ENCODE data around the gene GALNT10. TPM values are rescaled to one million over a fixed set of nuclear protein-coding genes. Genes with fewer than 3 reads are reported as not detected.

Gene GALNT10
- total RNA-seq, 1 donor from 2014 or later = 93.8 TPM

DNA sequence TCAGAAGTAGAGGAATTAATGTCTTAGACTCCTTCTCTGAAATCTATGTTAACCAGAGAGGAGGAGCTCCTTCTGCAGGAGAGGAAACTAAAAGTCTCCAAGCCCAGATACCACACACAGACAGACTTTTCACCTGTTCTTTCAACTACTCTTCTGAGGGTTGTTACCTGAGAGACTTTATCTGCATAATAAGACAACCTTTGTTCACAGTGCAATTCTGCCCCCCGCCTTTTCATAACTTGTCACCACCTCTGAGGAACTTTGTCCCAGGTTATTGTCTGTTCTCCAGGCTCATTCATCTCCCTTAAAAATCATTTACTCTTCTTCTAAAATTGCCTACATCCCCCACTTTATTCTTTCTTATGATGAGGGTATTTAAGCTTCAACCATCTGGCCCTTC is 9.4 kb upstream of the GALNT10 start:
- intact Hi-C loops (cut with DNase I) = loop anchor here (5.0 kb wide), 1 partner anchor 109 kb away; no protein-coding TSS in a partner anchor
- no peaks in the 10 kb centered on the region for H3K9me3 ChIP-seq
- no peaks in the 10 kb centered on the region for H3K36me3 ChIP-seq
- no peak overlapping the region for H3K27ac ChIP-seq
- no peak for ATAC-seq
- no peak for DNase-seq
- TF ChIP-seq, protein P1, sequence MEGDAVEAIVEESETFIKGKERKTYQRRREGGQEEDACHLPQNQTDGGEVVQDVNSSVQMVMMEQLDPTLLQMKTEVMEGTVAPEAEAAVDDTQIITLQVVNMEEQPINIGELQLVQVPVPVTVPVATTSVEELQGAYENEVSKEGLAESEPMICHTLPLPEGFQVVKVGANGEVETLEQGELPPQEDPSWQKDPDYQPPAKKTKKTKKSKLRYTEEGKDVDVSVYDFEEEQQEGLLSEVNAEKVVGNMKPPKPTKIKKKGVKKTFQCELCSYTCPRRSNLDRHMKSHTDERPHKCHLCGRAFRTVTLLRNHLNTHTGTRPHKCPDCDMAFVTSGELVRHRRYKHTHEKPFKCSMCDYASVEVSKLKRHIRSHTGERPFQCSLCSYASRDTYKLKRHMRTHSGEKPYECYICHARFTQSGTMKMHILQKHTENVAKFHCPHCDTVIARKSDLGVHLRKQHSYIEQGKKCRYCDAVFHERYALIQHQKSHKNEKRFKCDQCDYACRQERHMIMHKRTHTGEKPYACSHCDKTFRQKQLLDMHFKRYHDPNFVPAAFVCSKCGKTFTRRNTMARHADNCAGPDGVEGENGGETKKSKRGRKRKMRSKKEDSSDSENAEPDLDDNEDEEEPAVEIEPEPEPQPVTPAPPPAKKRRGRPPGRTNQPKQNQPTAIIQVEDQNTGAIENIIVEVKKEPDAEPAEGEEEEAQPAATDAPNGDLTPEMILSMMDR (IDR thresholded peaks at IDR 0.05) = no peak
- no peaks in the 10 kb centered on the region for H3K27me3 ChIP-seq
- no peak overlapping the region for H3K4me3 ChIP-seq
- H3K4me1 ChIP-seq = no peaks in the 10 kb centered on the region

DNA sequence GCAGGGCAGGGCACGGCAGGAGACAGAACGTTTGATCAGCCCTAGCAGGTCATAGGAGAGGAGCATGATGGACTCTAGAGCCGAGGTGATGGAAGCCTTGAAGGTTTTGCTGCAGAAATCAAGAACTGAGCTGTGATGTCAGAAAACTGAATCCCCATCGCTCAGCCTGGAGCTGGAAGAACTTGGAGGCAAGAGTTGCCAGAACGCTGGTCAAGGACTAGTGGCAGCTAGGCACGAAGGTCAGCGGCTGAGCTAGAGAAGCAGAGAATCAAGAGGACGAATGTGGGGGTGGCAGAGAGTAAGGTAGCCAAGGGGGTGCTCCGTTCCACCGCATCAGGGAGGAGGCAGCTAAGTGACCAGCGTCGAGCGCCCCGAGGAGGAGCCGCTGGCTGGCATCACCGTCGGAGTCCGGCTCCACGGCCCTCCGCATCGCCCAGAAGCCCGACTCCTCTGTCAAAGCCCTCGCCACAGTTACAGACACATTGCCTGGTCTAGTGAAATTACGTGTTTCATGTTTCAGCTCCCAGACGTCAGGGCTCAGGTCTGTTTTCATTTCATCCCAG is 1.2 kb upstream of the GALNT10 start:
- Histone ChIP-seq H3K27me3 (no peaks in the 10 kb centered on the region), H3K4me1 (peaks cover 28% of the 10 kb centered on the region), H3K27ac (peak overlapping the region; percentile 83), H3K4me3 (peak overlapping the region; percentile 79), H3K9me3 (no peaks in the 10 kb centered on the region), H3K36me3 (no peaks in the 10 kb centered on the region)
- peak; percentile 10 for ATAC-seq
- intact Hi-C loops (cut with DNase I) = no loop called here
- TF ChIP-seq, protein P1 (IDR thresholded peaks at IDR 0.05) = no peak
- peak; percentile 68 for DNase-seq

DNA sequence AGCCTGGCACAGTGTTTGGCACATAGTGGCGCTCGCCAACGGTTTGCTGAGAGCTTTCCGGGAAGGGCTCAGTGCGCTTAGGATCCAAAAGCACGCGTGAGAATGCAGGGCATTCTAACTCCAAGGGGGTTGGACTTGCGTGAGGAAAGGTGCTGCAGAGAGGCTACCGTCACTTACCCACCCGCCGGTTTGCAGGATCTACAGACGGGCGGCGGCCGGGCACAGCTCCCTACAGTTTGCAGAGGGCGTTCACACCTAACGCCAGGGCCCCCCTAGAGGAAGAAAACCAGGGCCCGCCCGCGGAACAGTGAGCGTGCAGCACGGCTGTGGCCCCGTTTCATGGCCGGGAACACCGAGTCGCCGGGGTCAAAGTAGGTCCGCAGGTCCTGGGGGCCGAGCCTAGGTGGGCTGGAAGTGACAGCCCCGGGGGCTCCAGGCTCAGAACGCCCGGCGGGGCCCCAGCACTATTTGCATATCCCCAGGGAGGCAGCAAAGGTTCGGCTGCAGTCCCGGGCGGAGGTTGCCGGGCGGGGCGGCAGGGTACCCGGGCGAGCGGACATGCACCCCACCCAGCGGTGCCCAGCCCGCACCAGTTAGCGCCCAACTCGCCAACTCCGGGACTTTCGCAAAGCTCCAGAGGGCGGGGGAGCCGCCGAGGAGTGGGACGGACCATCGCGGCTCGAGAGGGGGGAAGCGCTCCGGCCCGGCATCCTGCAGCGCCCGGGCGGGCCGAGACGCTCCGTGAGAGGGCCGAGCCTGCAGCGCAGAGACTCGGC is 526 bp upstream of the GALNT10 start:
- DNase-seq (peak; percentile 94), ATAC-seq (peak; percentile 96)
- Histone ChIP-seq H3K9me3 (no peaks in the 10 kb centered on the region), H3K27me3 (no peaks in the 10 kb centered on the region), H3K27ac (peak overlapping the region; percentile 83), H3K36me3 (no peaks in the 10 kb centered on the region), H3K4me3 (peak overlapping the region; percentile 79), H3K4me1 (peaks cover 28% of the 10 kb centered on the region)
- intact Hi-C loops (cut with DNase I) = no loop called here
- TF ChIP-seq, protein P1 (IDR thresholded peaks at IDR 0.05) = peak; percentile 53

DNA sequence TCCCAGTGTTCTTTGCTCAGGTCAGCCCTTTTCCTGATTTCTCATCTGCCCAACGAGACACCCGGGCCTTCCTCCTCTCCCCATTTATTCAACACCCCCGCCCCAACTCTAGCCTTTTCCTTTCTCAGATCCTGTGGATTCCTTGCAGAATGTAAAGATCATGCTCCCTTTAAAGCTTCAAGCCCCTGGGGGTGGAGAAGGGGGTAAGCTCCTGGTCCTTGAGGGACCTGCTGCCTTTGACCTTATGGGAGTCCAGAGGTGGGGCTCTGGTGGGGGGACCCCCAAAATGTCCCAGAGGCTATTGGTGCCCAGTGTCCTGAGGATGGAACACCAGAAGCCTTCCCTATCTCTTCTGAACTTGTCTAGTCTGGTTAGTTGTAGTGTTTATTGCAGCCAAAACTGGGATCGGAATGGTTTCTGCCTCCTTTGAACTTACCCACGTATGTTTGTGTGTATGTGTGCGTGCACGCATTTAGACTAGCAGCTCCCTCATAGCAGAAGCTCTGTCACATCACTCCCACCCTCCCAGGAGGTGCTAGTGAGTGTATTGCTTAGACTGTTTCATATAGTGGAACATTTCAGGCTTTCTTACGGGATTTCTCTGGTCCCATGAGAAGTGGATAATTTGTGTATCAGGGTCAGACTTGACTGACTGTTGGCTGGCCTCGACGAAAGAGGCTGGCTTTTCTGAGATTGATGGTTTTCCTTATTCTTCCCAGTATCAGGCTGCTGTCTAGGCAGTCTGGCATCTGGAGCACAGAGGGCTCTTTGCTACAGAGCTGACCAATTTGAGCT is 1.1 kb downstream of the GALNT10 start:
- DNase-seq = no peak
- ATAC-seq = no peak
- Histone ChIP-seq H3K4me1 (peaks cover 30% of the 10 kb centered on the region), H3K9me3 (no peaks in the 10 kb centered on the region), H3K4me3 (peak overlapping the region; percentile 90), H3K27me3 (no peaks in the 10 kb centered on the region), H3K36me3 (no peaks in the 10 kb centered on the region), H3K27ac (no peak overlapping the region)
- TF ChIP-seq, protein P1 (IDR thresholded peaks at IDR 0.05) = no peak
- intact Hi-C loops (cut with DNase I) = no loop called here

DNA sequence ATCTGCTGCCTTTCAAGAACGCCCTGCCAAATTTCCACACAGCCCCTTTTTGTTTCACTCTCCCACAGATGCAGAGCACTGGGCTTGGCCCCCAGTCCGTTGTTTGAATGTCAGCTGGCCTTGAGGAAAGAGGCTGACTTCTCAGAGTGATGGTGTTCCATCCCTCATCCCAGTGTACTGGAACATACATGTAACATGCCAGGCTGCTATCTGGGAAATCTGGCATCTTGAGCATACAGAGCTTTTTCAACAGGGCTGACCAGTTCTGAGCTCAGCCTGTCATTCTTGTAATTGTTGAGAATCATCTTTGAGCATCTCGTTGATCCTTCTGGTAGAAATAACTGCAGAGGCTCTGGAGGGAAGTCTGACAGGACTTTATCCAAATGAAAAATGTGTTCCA is 2.8 kb downstream of the GALNT10 start:
- ATAC-seq = no peak
- TF ChIP-seq, protein P1 (IDR thresholded peaks at IDR 0.05) = no peak
- no peak overlapping the region for H3K27ac ChIP-seq
- H3K4me3 ChIP-seq = no peak overlapping the region
- intact Hi-C loops (cut with DNase I) = no loop called here
- H3K27me3 ChIP-seq = no peaks in the 10 kb centered on the region
- H3K4me1 ChIP-seq = peaks cover 44% of the 10 kb centered on the region
- no peaks in the 10 kb centered on the region for H3K9me3 ChIP-seq
- no peaks in the 10 kb centered on the region for H3K36me3 ChIP-seq
- no peak for DNase-seq

All from upper lobe of right lung (tissue), 1 donor.